Measurements from ENCODE around the gene LSMEM2.

DNA sequence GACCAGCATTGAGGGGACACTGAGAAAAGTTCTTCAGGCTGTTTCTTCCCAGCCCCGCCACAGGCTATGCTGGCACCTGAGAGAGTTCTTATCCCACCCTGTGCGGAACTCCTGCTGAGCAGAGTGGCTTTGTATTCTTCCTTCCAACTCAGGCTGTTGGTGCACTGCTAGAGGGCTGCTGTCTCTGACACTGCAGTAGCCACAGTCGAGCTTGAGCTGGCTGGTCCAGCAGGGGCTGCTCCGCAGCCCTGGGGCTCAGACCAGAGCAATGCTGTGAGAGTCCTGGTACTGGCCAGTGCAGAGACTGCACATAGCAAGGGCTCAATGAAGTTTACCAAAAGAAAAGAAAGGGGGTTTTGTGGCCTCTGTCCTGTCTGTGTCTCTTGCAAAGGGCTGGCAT is 39.2 kb upstream of the LSMEM2 start:
- TF ChIP-seq, protein P1, sequence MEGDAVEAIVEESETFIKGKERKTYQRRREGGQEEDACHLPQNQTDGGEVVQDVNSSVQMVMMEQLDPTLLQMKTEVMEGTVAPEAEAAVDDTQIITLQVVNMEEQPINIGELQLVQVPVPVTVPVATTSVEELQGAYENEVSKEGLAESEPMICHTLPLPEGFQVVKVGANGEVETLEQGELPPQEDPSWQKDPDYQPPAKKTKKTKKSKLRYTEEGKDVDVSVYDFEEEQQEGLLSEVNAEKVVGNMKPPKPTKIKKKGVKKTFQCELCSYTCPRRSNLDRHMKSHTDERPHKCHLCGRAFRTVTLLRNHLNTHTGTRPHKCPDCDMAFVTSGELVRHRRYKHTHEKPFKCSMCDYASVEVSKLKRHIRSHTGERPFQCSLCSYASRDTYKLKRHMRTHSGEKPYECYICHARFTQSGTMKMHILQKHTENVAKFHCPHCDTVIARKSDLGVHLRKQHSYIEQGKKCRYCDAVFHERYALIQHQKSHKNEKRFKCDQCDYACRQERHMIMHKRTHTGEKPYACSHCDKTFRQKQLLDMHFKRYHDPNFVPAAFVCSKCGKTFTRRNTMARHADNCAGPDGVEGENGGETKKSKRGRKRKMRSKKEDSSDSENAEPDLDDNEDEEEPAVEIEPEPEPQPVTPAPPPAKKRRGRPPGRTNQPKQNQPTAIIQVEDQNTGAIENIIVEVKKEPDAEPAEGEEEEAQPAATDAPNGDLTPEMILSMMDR (IDR thresholded peaks at IDR 0.05 in 4 of 5, conservative IDR thresholded peaks at IDR 0.05 in 1 of 5) = no peak
- TF ChIP-seq POLR2A (IDR thresholded peaks at IDR 0.05) = no peak

Measured in gastrocnemius medialis (tissue), 4 donors.